ENCODE measurements around the gene RIF1. TPM values are rescaled to one million over a fixed set of nuclear protein-coding genes. Genes with fewer than 3 reads are reported as not detected.

Gene RIF1
- total and polyA plus RNA-seq, 10 donors, result 3.4 to 47.5 (median 40.2) TPM

- intact Hi-C loops (cut with DNase I; ENCODE audit: low total_unique reads), result no loop called here
- WGBS, 5 donors, result 77 to 90% (median 83%) methylated on average over 5 of the region's 5 CpGs
Measured at GRCh38 chr2:151481744-151482143, 72.0 kb downstream of the RIF1 start.

GRCh38 chr2:151482171-151482725, 72.5 kb downstream of the RIF1 start:
- H3K27me3 ChIP-seq (replicated peaks in 1 of 7), result no peaks in the 10 kb centered on the region
- H3K36me3 ChIP-seq, result peaks cover 0 to 95% (median 17%) of the 10 kb centered on the region in 6 donors
- intact Hi-C loops (cut with DNase I; ENCODE audit: low total_unique reads), result no loop called here
- no peak for DNase-seq
- TF ChIP-seq, protein P1, sequence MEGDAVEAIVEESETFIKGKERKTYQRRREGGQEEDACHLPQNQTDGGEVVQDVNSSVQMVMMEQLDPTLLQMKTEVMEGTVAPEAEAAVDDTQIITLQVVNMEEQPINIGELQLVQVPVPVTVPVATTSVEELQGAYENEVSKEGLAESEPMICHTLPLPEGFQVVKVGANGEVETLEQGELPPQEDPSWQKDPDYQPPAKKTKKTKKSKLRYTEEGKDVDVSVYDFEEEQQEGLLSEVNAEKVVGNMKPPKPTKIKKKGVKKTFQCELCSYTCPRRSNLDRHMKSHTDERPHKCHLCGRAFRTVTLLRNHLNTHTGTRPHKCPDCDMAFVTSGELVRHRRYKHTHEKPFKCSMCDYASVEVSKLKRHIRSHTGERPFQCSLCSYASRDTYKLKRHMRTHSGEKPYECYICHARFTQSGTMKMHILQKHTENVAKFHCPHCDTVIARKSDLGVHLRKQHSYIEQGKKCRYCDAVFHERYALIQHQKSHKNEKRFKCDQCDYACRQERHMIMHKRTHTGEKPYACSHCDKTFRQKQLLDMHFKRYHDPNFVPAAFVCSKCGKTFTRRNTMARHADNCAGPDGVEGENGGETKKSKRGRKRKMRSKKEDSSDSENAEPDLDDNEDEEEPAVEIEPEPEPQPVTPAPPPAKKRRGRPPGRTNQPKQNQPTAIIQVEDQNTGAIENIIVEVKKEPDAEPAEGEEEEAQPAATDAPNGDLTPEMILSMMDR (IDR thresholded peaks at IDR 0.05 in 8 of 11, conservative IDR thresholded peaks at IDR 0.05 in 3 of 11), result no peak
- TF ChIP-seq POLR2AphosphoS5 (IDR thresholded peaks at IDR 0.05) (no peak), POLR2A (IDR thresholded peaks at IDR 0.05) (no peak)
- 74 to 95% (median 90%) methylated on average over 4 of the region's 4 CpGs for WGBS, 5 donors
- H3K4me1 ChIP-seq, result no peaks in the 10 kb centered on the region
- no peaks in the 10 kb centered on the region for H3K9me3 ChIP-seq
- H3K27ac ChIP-seq, result no peak overlapping the region
- H3K4me3 ChIP-seq, result no peak overlapping the region

More at GRCh38 chr2:151481744-151482143, 72.0 kb downstream of the RIF1 start:
- H3K27me3 ChIP-seq (replicated peaks in 1 of 7), result no peaks in the 10 kb centered on the region
- H3K4me1 ChIP-seq, result no peaks in the 10 kb centered on the region
- peaks cover 0 to 97% (median 18%) of the 10 kb centered on the region in 6 donors for H3K36me3 ChIP-seq
- H3K9me3 ChIP-seq, result no peaks in the 10 kb centered on the region
- no peak for DNase-seq
- H3K4me3 ChIP-seq, result no peak overlapping the region
- H3K27ac ChIP-seq, result no peak overlapping the region
- TF ChIP-seq, protein P1 (IDR thresholded peaks at IDR 0.05 in 8 of 11, conservative IDR thresholded peaks at IDR 0.05 in 3 of 11), result no peak
- TF ChIP-seq POLR2AphosphoS5 (IDR thresholded peaks at IDR 0.05) (no peak), POLR2A (IDR thresholded peaks at IDR 0.05) (no peak)

GRCh38 chr2:151483546-151483945, 73.8 kb downstream of the RIF1 start:
- Histone ChIP-seq H3K27me3 (replicated peaks in 1 of 7) (no peaks in the 10 kb centered on the region), H3K27ac (no peak overlapping the region), H3K4me1 (no peaks in the 10 kb centered on the region), H3K36me3 (peaks cover 0 to 82% (median 14%) of the 10 kb centered on the region in 6 donors), H3K4me3 (no peak overlapping the region), H3K9me3 (no peaks in the 10 kb centered on the region)
- TF ChIP-seq POLR2AphosphoS5 (IDR thresholded peaks at IDR 0.05) (no peak), POLR2A (IDR thresholded peaks at IDR 0.05) (no peak)
- TF ChIP-seq, protein P1 (IDR thresholded peaks at IDR 0.05 in 8 of 11, conservative IDR thresholded peaks at IDR 0.05 in 3 of 11), result no peak
- intact Hi-C loops (cut with DNase I; ENCODE audit: low total_unique reads), result no loop called here
- no peak for DNase-seq
- 95 to 99% (median 96%) methylated on average over 6 of the region's 6 CpGs for WGBS, 5 donors

GRCh38 chr2:151484100-151484499, 74.4 kb downstream of the RIF1 start:
- intact Hi-C loops (cut with DNase I; ENCODE audit: low total_unique reads), result no loop called here
- WGBS, 5 donors, result 94 to 100% (median 99%) methylated on average over 4 of the region's 4 CpGs

More at GRCh38 chr2:151484100-151484499, 74.4 kb downstream of the RIF1 start:
- no peak for TF ChIP-seq POLR2A (IDR thresholded peaks at IDR 0.05)
- Histone ChIP-seq H3K27me3 (replicated peaks in 1 of 7) (no peaks in the 10 kb centered on the region), H3K9me3 (no peaks in the 10 kb centered on the region), H3K4me3 (no peak overlapping the region), H3K36me3 (peaks cover 0 to 78% (median 11%) of the 10 kb centered on the region in 6 donors), H3K4me1 (no peaks in the 10 kb centered on the region), H3K27ac (no peak overlapping the region)
- DNase-seq, result no peak
